NCI-H82 treated with DMSO at 0.1 percent for 48 hours (cell line): ENCODE measurements around the gene AIF1L.

Source experiments
- DNase-seq: peaks from one replicate; lab custom pipeline; 2025; ENCODE audit not compliant: unreplicated experiment; lab: John Stamatoyannopoulos, UW

AIF1L gene

GRCh38 chr9:131161585-131161984, 65.3 kb downstream of the AIF1L start:
- DNase-seq: no peak

GRCh38 chr9:131162886-131163285, 66.6 kb downstream of the AIF1L start:
- DNase-seq: no peak

GRCh38 chr9:131165523-131165922, 69.2 kb downstream of the AIF1L start:
- no peak for DNase-seq

- no peak for DNase-seq
Observed at GRCh38 chr9:131167146-131167692, 70.9 kb downstream of the AIF1L start.

- no peak for DNase-seq
Observed at GRCh38 chr9:131167936-131168335, 71.6 kb downstream of the AIF1L start.

- no peak for DNase-seq
Observed at GRCh38 chr9:131169563-131170240, 73.4 kb downstream of the AIF1L start.
